ENCODE results near the gene RLBP1.

The RLBP1 gene

DNA sequence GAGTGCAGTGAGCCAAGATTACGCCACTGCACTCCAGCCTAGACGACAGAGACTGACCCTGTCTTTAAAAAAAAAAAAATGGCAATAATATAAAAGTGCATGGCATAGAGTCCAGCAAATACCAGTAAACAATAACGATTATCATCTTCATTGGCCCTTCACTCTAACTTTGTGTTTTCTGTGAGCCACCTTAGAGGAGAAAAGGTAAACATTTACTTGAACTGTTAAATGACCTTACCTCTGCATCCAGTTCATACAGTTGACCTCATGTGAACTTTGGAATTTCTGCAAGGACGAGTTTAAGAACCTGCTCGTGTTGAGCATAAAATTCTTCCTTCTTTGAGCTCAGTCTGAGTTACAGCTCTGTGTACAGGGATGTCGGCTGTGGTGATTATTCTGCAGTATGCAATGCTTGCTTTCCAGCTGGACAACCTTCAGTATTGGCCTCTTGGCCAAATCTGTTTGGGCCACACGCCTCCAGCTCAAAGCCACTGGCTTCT, 56.6 kb downstream of the RLBP1 start:
- no peaks in the 10 kb centered on the region for H3K36me3 ChIP-seq (ENCODE audit: control insufficient read depth, insufficient read depth, low read length)
- H3K27ac ChIP-seq (ENCODE audit: low read depth, low read length, severe bottlenecking): no peak overlapping the region
- WGBS, 2 experiments (ENCODE audit: insufficient coverage in 2 of 2): 85 to 92% methylated on average over 3 to 4 of the region's 7 CpGs
- no peaks in the 10 kb centered on the region for H3K9me3 ChIP-seq (ENCODE audit: control insufficient read depth, low read length)
- H3K4me3 ChIP-seq (ENCODE audit: extremely low read depth, insufficient read depth, low read length, poor library complexity, severe bottlenecking): no peak overlapping the region
- H3K4me1 ChIP-seq (ENCODE audit: control insufficient read depth, insufficient read depth, low read length, poor library complexity, severe bottlenecking): peaks cover 20% of the 10 kb centered on the region

DNA sequence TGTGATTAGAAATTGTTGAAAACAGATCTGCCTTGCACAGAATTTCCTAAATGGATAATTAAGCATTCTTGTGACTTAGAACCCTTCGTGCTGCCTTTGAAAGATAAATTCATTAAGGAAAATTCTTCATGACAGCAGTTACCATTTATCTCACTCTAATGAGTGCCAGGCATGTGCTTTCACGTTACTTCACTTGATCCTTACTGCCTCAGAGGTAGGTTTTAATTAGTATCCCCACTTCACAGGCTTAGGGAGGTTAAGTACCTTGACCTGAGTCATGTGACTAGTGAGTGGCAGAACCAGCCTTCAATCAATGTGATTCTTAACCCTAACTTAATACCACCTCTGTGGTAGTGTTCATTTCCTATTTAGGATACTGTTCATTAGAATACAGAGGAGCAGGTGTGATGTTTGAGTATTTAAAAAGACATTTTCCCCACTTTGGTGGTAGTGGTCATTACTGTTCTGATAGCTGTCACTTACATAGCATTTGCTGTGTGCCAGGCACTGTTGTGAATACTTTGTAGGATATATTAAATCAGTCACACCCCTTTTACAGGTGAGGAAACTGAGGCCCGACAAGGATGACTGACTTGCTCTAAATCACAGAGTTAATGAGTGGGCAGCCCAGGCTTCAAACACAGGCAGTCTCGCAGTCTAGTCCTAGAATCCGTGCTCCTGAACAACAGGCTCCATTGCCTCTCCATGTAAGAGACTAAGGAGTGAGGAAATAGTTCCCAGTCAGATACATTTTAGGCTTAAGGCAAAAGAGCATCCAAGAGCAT, 57.9 kb downstream of the RLBP1 start:
- H3K9me3 ChIP-seq (ENCODE audit: control insufficient read depth, low read length): no peaks in the 10 kb centered on the region
- H3K4me1 ChIP-seq (ENCODE audit: control insufficient read depth, insufficient read depth, low read length, poor library complexity, severe bottlenecking): peaks cover 20% of the 10 kb centered on the region
- H3K27ac ChIP-seq (ENCODE audit: low read depth, low read length, severe bottlenecking): no peak overlapping the region
- WGBS, 2 experiments (ENCODE audit: insufficient coverage in 2 of 2): 93 to 97% methylated on average over 3 of the region's 5 CpGs
- no peak overlapping the region for H3K4me3 ChIP-seq (ENCODE audit: extremely low read depth, insufficient read depth, low read length, poor library complexity, severe bottlenecking)
- H3K36me3 ChIP-seq (ENCODE audit: control insufficient read depth, insufficient read depth, low read length): no peaks in the 10 kb centered on the region

DNA sequence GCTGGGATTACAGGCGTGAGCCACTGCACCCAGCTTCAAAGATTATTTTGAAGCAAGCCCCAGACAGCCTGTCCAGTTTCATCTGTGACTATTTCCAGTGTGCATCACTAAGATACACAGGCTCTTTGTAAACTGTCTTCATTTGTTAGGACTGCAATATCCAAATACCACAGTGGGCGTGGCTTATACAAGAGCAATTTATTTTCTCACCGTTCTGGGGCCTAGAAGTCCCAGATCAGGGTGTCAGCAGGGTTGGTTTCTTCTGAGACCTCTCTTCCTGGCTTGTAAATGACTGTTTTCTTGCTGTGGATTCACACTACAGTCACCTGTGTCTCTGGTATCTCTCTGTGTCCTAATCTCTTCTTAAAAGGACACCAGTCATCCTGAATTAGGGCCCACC, 59.7 kb downstream of the RLBP1 start:
- Histone ChIP-seq H3K9me3 (ENCODE audit: control insufficient read depth, low read length) (no peaks in the 10 kb centered on the region), H3K4me3 (ENCODE audit: extremely low read depth, insufficient read depth, low read length, poor library complexity, severe bottlenecking) (no peak overlapping the region), H3K27ac (ENCODE audit: low read depth, low read length, severe bottlenecking) (no peak overlapping the region), H3K36me3 (ENCODE audit: control insufficient read depth, insufficient read depth, low read length) (no peaks in the 10 kb centered on the region), H3K4me1 (ENCODE audit: control insufficient read depth, insufficient read depth, low read length, poor library complexity, severe bottlenecking) (peaks cover 7% of the 10 kb centered on the region)
- 85 to 90% methylated on average over 3 of the region's 3 CpGs for WGBS, 2 experiments (ENCODE audit: insufficient coverage in 2 of 2)
